Esophagus squamous epithelium (tissue), 5 donors: ENCODE results near the gene VPS54. TPM values are rescaled to one million over a fixed set of nuclear protein-coding genes. Genes with fewer than 3 reads are reported as not detected.
"Not testable (repeated sequence)": the region's sequence is repeated elsewhere in the genome, so short reads cannot be mapped to it uniquely, and the experiment has no call there.

Experiments
- DNase-seq: peaks from one replicate; lab custom pipeline; 2025; lab: John Stamatoyannopoulos, UW
- H3K27ac ChIP-seq, 4 donors: fragments of 200-600 bp; sonication (generic); one replicate each; pipeline ENCODE4 v1.5.1; 2016 to 2019; ENCODE audit warnings: mild to moderate bottlenecking in 1 of 4
- H3K27me3 ChIP-seq, 4 donors: fragments of 200-600 bp; sonication (generic); 1 replicate in 3 of 4; 2 replicates in 1 of 4; pipeline versions ENCODE4 v1.5.1 to v1.6.0; 2017 to 2021; ENCODE audit warnings: antibody characterized with exemption in 1 of 4
- H3K36me3 ChIP-seq, 3 donors: fragments of 200-600 bp; sonication (generic); one replicate each; pipeline ENCODE4 v1.5.1; 2016 to 2019
- H3K4me1 ChIP-seq, 3 donors: fragments of 200-600 bp; sonication (generic); one replicate each; pipeline ENCODE4 v1.5.1; 2017 to 2019
- H3K4me3 ChIP-seq, 4 donors: fragments of 200-600 bp; sonication (generic); 1 replicate in 3 of 4; 2 replicates in 1 of 4; pipeline ENCODE4 v1.5.1; 2016 to 2019; ENCODE audit warnings: mild to moderate bottlenecking in 2 of 4, moderate library complexity in 1 of 4
- H3K9me3 ChIP-seq, 3 donors: fragments of 200-600 bp; sonication (generic); one replicate each; pipeline ENCODE4 v1.5.1; 2016 to 2019
- POLR2A ChIP-seq, 4 donors: fragments of 450-650 bp; IDR thresholded peaks; one replicate each; pipeline ENCODE4 v1.6.1; 2017; ENCODE audit warnings: antibody characterized with exemption in 4 of 4, mild to moderate bottlenecking in 4 of 4, moderate library complexity in 3 of 4
- WGBS, 2 donors: methylation state at CpG; one replicate each; pipeline ENCODE4 v1.1.5; 2018; 5-methylcytosine and 5-hydroxymethylcytosine counted together
- intact Hi-C: fragments of 100-400 bp; cut with DNase I; formaldehyde crosslinking; loops from one replicate; pipeline ENCODE4 v1.15.0; 2022
- total RNA-seq, 4 donors: library from RNA; depleted of rRNA; stranded (reverse); fragments of >200 nt; gene quantifications; one replicate each; pipeline ENCODE4 v1.1.0, GENCODE V29; 2016
- TF ChIP-seq, protein P1 (sequence below), 6 experiments: fragments of 450-650 bp in 4 of 6; fragments of 200-600 bp in 2 of 6; sonication (generic) in 2 of 6; IDR thresholded peaks; one replicate each; pipeline ENCODE4 v1.5.1; 2016 to 2019; ENCODE audit warnings: antibody characterized with exemption in 6 of 6, mild to moderate bottlenecking in 4 of 6, moderate library complexity in 4 of 6
- donor health status: DM: yes; HTN: yes; CAD: no.

VPS54 gene
- total RNA-seq, 4 donors from 2014 or later = 10.4 to 25.2 (median 19.0) TPM

DNA sequence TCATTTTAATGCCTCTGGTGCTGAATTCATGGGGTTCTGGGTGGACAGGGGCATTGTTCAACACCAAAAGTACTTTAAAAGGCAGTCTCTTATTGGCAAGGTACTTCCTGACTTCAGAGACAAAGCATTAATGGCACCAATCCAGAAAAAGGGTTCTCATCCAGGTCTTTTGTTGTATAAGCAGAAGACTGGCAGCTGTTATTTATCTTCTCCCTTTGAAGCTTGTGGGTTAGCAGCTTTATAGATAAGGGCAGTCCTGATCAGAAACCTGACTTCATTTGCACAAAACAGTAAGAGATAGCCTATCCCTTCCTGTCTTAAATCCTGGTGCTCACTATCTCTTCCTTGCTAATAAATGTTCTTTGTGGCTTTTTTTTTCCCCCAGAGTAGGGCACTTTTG, 68.8 kb downstream of the VPS54 start:
- intact Hi-C loops = no loop called here
- DNase-seq = no peak
- Histone ChIP-seq H3K36me3 (peaks cover 0 to 59% (median 0%) of the 10 kb centered on the region in 3 donors), H3K27me3 (no peaks in the 10 kb centered on the region), H3K4me1 (no peaks in the 10 kb centered on the region), H3K4me3 (no peak overlapping the region), H3K27ac (no peak overlapping the region), H3K9me3 (peaks cover 0 to 3% (median 0%) of the 10 kb centered on the region in 3 donors)
- no peak for TF ChIP-seq POLR2A (IDR thresholded peaks at IDR 0.05)
- TF ChIP-seq, protein P1, sequence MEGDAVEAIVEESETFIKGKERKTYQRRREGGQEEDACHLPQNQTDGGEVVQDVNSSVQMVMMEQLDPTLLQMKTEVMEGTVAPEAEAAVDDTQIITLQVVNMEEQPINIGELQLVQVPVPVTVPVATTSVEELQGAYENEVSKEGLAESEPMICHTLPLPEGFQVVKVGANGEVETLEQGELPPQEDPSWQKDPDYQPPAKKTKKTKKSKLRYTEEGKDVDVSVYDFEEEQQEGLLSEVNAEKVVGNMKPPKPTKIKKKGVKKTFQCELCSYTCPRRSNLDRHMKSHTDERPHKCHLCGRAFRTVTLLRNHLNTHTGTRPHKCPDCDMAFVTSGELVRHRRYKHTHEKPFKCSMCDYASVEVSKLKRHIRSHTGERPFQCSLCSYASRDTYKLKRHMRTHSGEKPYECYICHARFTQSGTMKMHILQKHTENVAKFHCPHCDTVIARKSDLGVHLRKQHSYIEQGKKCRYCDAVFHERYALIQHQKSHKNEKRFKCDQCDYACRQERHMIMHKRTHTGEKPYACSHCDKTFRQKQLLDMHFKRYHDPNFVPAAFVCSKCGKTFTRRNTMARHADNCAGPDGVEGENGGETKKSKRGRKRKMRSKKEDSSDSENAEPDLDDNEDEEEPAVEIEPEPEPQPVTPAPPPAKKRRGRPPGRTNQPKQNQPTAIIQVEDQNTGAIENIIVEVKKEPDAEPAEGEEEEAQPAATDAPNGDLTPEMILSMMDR (IDR thresholded peaks at IDR 0.05) = no peak

DNA sequence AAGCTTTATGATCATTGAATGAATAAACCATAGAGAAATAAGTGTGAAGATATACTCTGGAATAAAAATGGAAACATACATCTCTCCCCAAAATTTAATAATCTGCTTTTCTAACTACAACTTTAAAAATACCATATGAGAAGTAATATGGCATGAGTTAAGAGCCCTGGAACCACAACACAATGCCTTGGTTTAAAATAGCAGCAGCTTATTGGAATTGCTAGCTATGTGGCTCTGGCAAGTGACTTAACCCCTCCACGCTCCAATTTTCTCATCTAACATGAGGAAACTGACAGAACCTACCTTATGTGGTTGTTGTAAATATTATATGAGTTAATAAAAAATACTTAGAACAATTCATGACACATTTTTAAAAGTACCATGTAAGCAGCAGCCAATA, 76.4 kb downstream of the VPS54 start:
- no peak overlapping the region for H3K27ac ChIP-seq
- no peaks in the 10 kb centered on the region for H3K4me1 ChIP-seq
- no peak for DNase-seq
- no peaks in the 10 kb centered on the region for H3K27me3 ChIP-seq
- intact Hi-C loops = no loop called here
- no peak overlapping the region for H3K4me3 ChIP-seq
- H3K9me3 ChIP-seq = no peaks in the 10 kb centered on the region
- WGBS, 2 donors = 100% methylated on average over 1 of the region's 1 CpG
- TF ChIP-seq POLR2A (IDR thresholded peaks at IDR 0.05) = no peak
- TF ChIP-seq, protein P1 (IDR thresholded peaks at IDR 0.05) = no peak
- H3K36me3 ChIP-seq = peaks cover 0 to 93% (median 11%) of the 10 kb centered on the region in 3 donors

DNA sequence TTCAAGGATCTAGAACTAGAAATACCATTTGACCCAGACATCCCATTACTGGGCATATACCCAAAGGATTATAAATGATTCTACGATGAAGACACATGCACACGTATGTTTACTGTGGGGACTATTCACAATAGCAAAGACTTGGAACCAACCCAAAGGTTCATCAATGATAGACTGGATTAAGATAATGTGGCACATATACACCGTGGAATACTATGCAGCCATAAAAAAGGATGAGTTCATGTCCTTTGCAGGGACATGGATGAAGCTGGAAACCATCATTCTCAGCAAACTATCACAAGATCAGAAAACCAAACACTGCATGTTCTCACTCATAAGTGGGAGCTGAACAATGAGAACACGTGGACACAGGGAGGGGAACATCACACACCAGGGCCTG, 87.1 kb downstream of the VPS54 start:
- H3K4me3 ChIP-seq, DNase-seq, H3K9me3 ChIP-seq, H3K4me1 ChIP-seq, intact Hi-C loops, H3K27me3 ChIP-seq, H3K27ac ChIP-seq: not testable (repeated sequence)
- H3K36me3 ChIP-seq = peaks cover 0 to 80% (median 0%) of the 10 kb centered on the region in 3 donors
- WGBS, 2 donors = 93 to 95% methylated on average over 4 of the region's 4 CpGs

DNA sequence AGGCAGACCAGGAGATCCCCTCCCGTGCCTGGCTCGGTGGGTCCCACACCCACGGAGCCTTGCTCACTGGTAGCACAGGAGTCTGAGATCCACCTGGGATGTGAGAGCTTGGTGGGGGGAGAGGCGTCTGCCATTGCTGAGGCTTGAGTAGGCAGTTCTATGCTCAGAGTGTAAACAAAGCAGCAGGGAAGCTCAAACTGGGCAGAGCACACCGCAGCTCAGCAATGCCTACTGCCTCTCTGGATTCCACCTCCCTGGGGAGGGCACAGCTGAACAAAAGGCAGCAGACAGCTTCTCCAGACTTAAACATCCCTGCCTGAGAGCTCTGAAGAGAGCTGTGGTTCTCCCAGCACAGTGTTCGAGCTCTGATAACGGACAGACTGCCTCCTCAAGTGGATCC, 92.4 kb downstream of the VPS54 start:
- 90 to 100% methylated on average over 2 to 3 of the region's 7 CpGs for WGBS, 2 donors
- Histone ChIP-seq H3K27me3 (no peaks in the 10 kb centered on the region), H3K4me3 (no peak overlapping the region), H3K36me3 (peaks cover 0 to 73% (median 0%) of the 10 kb centered on the region in 3 donors), H3K27ac (no peak overlapping the region), H3K9me3 (no peaks in the 10 kb centered on the region), H3K4me1 (no peaks in the 10 kb centered on the region)
- TF ChIP-seq, protein P1 (IDR thresholded peaks at IDR 0.05) = no peak
- no peak for TF ChIP-seq POLR2A (IDR thresholded peaks at IDR 0.05)
- DNase-seq = no peak
- intact Hi-C loops = no loop called here

DNA sequence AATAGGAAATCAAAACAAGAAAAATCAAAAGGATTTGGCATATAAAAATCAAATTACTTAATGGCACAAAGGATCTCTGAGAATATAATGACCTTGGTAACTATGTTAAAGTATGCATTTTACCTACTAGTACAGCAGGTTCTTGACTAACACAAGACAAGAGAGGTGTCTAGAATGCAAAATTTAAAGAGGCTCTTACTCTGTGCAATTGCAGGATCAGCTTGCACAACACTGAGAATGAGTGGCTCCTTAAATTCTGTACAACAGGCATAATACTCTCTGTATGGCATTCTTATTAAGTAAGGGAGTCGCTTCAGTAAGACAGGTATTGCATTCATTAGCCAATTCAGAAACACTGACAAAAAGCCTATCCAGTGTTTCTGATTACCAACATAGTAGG, 104.9 kb downstream of the VPS54 start:
- Histone ChIP-seq H3K4me3 (no peak overlapping the region), H3K27ac (no peak overlapping the region), H3K4me1 (no peaks in the 10 kb centered on the region), H3K9me3 (no peaks in the 10 kb centered on the region), H3K27me3 (no peaks in the 10 kb centered on the region), H3K36me3 (peaks cover 0 to 94% (median 2%) of the 10 kb centered on the region in 3 donors)
- intact Hi-C loops = no loop called here
- TF ChIP-seq, protein P1 (IDR thresholded peaks at IDR 0.05) = no peak
- no peak for TF ChIP-seq POLR2A (IDR thresholded peaks at IDR 0.05)
- no peak for DNase-seq
- 92 to 94% methylated on average over 1 of the region's 1 CpG for WGBS, 2 donors

DNA sequence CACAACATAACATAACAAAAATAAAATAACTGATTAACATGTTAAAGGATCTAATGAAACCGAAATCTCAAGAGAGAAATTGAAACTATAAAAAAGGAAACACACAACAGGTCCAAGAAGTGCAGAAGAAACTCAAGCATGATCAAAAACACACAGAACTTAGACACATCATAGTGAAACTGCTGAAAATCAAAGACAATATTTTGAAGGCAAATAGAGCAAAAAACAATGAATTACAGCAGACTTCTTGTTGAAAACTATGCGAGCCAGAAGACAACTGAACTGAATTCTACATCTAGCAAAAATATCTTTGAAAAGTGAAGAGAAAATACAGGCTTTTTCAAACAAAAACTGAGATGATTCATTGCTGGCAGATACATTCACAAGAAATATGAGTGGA, 116.2 kb downstream of the VPS54 start:
- peaks cover 0 to 88% (median 0%) of the 10 kb centered on the region in 3 donors for H3K36me3 ChIP-seq
- no peak for DNase-seq
- WGBS, 2 donors = 84 to 90% methylated on average over 2 of the region's 2 CpGs

More for the DNA sequence above, 116.2 kb downstream of the VPS54 start:
- TF ChIP-seq, protein P1 (IDR thresholded peaks at IDR 0.05) = no peak
- TF ChIP-seq POLR2A (IDR thresholded peaks at IDR 0.05) = no peak
- Histone ChIP-seq H3K4me1 (no peaks in the 10 kb centered on the region), H3K27ac (no peak overlapping the region), H3K4me3 (no peak overlapping the region), H3K27me3 (no peaks in the 10 kb centered on the region), H3K9me3 (peaks cover 0 to 25% (median 7%) of the 10 kb centered on the region in 3 donors)
- intact Hi-C loops = no loop called here
